Posterior vena cava (tissue), 2 donors: ENCODE results near the gene SDCCAG8. TPM values are rescaled to one million over a fixed set of nuclear protein-coding genes. Genes with fewer than 3 reads are reported as not detected.

ENCODE experiments used
- DNase-seq: peaks from one replicate; pipeline ENCODE4 v3.0.0-alpha.2; 2020; ENCODE audit warnings: low spot score
- intact Hi-C, 2 donors: fragments of 100-400 bp; cut with DNase I; formaldehyde crosslinking; loops; one replicate each; pipeline versions ENCODE4 v1.14.1 to v1.14.2; 2022 to 2023
- total RNA-seq, 2 donors: library from RNA; stranded (reverse); fragmentation: NEBNext Ultra II Directional; extraction: Animal tissue kit (Norgen Biotek cat#: 25700); gene quantifications; one replicate each; pipeline ENCODE4 v1.2.1, GENCODE V29; 2021
- donor health status: DM: yes; HTN: yes; CAD: no.
- donor health status: DM: yes; HTN: yes; CAD: no.

SDCCAG8 gene
- total RNA-seq, 2 donors from 2014 or later: 40.8 to 52.1 TPM

GRCh38 chr1:243363832-243364231 lies 108.0 kb downstream of the SDCCAG8 start:
- DNase-seq: no peak
- intact Hi-C loops: no loop called here

GRCh38 chr1:243364330-243364729 lies 108.5 kb downstream of the SDCCAG8 start:
- no peak for DNase-seq
- intact Hi-C loops: no loop called here

GRCh38 chr1:243364866-243365265 lies 109.0 kb downstream of the SDCCAG8 start:
- DNase-seq: no peak
- intact Hi-C loops: no loop called here

DNA sequence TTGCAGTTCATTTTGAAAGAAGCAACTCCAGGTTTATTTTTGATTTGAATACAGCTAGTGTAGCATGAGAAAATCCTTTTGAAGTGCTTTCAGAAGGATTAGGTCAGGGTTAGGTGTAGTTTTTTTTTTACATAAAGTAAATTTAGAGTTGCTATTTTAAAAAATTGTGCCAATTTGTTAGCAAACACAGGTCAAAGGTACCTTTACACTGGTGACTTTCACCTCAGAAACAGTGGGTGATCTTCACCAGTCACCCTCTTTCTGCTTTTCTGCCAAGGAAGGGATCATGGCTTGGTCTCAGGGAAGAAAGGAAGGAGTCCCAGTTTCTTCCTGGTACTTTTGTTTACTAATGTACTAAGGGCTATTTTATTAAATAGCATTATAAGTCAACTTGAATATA lies 111.5 kb downstream of the SDCCAG8 start:
- no peak for DNase-seq
- intact Hi-C loops: no loop called here

GRCh38 chr1:243374412-243374811 lies 118.6 kb downstream of the SDCCAG8 start:
- no peak for DNase-seq
- intact Hi-C loops: no loop called here

- DNase-seq: no peak
- intact Hi-C loops: no loop called here
Measured at GRCh38 chr1:243375596-243375995, 119.8 kb downstream of the SDCCAG8 start.

GRCh38 chr1:243378669-243379068 lies 122.8 kb downstream of the SDCCAG8 start:
- intact Hi-C loops: no loop called here
- no peak for DNase-seq

DNA sequence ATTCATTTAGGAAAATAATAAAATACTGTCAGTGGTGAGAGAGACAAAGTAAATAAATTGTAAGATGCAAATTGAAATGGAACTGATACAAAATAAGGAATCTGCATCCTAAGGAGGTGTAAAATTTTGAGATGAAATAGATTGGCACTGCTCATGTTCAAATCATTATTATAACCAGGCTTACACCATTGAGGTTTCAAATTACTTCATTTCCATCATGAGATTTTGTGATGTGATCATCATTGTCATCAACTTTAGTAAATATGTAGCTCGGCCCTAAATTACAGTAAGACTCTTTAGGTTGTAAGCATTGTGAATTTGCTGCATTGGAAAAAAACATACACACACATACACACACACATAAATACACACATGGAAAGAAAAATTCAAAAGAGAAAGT lies 123.4 kb downstream of the SDCCAG8 start:
- intact Hi-C loops: no loop called here
- DNase-seq: no peak

DNA sequence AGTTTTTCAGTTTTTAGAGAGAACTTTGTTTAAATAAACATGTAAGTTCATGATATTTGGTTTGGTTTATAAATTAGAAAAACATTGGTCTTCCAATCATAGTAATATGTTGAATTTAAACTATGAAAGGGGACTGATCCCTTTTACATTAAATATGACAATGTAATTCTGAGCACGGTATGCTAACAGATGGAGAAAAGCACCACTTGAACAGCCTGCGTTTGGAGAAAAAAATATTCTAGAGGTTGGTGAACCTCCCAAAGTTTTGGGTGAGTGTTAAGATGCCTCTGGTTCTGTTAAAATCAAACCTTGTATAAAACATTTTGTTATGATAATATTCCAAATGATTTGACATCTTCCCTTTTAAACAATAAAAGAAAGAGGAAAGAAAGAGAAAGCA lies 123.9 kb downstream of the SDCCAG8 start:
- no peak for DNase-seq
- intact Hi-C loops: no loop called here

GRCh38 chr1:243388276-243388675 lies 132.4 kb downstream of the SDCCAG8 start:
- intact Hi-C loops: loop anchor here in 1 of 2 donors (5.0 kb wide), 1 partner anchor 1201 kb away; no protein-coding TSS in a partner anchor
- DNase-seq: no peak

DNA sequence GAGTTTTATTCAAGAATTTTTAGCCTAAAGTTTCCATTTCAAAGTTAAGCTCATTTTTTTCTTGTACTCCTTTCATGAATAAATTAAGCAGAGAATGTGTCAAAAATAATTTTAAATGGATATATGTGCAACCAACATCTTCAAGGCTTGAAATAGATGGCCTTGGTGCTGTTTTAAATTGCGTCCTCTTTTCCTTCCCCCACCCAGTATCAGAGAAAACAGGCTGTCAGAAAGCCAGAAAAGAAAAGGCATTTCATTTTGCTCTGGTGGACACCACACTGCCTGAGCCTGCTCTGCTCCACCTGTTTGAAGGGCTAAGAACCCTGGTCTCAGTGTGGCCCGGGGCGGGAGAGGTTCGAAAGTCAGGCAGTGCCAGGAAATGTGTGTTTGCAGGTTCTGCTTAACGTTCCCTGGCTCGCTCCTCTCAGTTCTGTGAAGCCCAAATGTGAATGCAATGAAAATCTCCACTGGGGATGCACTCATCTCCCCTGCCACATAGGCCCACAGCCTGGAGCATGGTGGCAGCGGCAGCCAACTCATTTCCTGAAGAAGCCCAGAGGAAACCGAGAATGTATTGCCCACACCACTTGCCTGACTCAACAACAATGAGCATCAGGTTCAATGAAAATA lies 134.4 kb downstream of the SDCCAG8 start:
- intact Hi-C loops: no loop called here
- no peak for DNase-seq

DNA sequence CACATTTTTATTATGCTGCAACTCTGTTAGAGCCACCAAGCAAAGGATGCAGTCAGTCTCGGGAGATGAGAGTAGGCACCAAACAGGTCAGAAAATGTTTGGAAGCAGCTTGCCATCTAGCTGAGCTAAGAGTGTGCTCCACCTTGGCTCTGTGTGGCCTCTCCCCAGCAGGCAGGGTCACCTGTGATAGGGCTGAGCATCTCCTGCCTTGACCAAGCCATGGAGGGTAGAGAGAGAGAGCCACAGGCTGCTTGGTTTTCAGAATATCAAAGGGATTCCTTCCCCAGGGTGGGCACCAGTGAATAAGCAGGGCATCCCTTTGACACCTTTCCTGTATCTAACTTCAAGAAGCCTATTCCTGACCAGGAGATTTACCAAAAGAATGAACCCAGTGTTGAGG lies 135.5 kb downstream of the SDCCAG8 start:
- no peak for DNase-seq
- intact Hi-C loops: no loop called here

- intact Hi-C loops: no loop called here
- DNase-seq: no peak
Measured at GRCh38 chr1:243393096-243393495, 137.3 kb downstream of the SDCCAG8 start.

GRCh38 chr1:243394066-243394465 lies 138.2 kb downstream of the SDCCAG8 start:
- DNase-seq: no peak
- intact Hi-C loops: no loop called here

- DNase-seq: no peak
- intact Hi-C loops: no loop called here
Measured at GRCh38 chr1:243394601-243395464, 139.0 kb downstream of the SDCCAG8 start.

DNA sequence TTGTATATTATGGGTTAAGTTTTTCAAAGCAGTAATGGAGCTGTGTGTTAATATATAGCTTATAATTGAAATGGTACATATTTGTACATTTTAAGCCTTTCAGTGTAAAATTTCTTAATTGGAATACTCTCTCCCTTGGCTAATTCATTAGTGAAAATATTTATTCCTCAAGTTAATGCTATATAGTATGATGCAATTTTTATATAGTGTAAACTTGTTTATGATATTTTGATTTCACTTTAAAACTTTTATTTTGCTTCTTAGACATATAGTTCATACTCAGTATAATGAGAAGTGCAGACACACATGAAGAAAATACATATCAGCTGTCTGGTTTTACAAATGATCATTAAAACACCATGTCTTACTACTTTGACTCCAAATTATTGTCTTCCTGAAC lies 140.6 kb downstream of the SDCCAG8 start:
- intact Hi-C loops: loop anchor here in 1 of 2 donors (2.0 kb wide), 1 partner anchor 990 kb away; no protein-coding TSS in a partner anchor
- no peak for DNase-seq

GRCh38 chr1:243396876-243397275 lies 141.0 kb downstream of the SDCCAG8 start:
- intact Hi-C loops: loop anchor here in 1 of 2 donors (2.0 kb wide), 1 partner anchor 990 kb away; no protein-coding TSS in a partner anchor
- DNase-seq: no peak

- no peak for DNase-seq
- intact Hi-C loops: loop anchor here in 1 of 2 donors (2.0 kb wide), 1 partner anchor 989 kb away; no protein-coding TSS in a partner anchor
Measured at GRCh38 chr1:243397613-243398321, 141.9 kb downstream of the SDCCAG8 start.

GRCh38 chr1:243399561-243400155 lies 143.8 kb downstream of the SDCCAG8 start:
- no peak for DNase-seq
- intact Hi-C loops: loop anchor here in 1 of 2 donors (10.0 kb wide), 1 partner anchor 1745 kb away; the partner anchor contains the start of gene WDR64
